HCT116 (cell line): ENCODE measurements around the gene TOM1.

ENCODE experiments used
- CTCF ChIP-seq, 3 experiments: fragments of 200-600 bp in 1 of 3; sonication (generic) in 1 of 3; IDR thresholded peaks in 2 of 3; conservative IDR thresholded peaks in 1 of 3; 2 replicates each; pipeline ENCODE4 v1.5.1; 2012 to 2017; ENCODE audit warnings: low read depth in 2 of 3, low read length in 2 of 3, antibody characterized with exemption in 1 of 3, borderline replicate concordance in 1 of 3, control low read depth in 1 of 3, mild to moderate bottlenecking in 1 of 3, mixed read lengths in 1 of 3, mixed run types in 1 of 3, moderate library complexity in 1 of 3; ENCODE audit not compliant: insufficient read depth in 1 of 3
- EZH2 ChIP-seq: fragments of 200-600 bp; sonication (generic); IDR thresholded peaks from 2 replicates; pipeline ENCODE4 v1.6.1; 2017; ENCODE audit warnings: antibody characterized with exemption, mixed run types
- EZH2phosphoT487 ChIP-seq: fragments of 200-600 bp; IDR thresholded peaks from 2 replicates; pipeline ENCODE4 v1.6.1; 2018; ENCODE audit warnings: antibody characterized with exemption, borderline replicate concordance
- MAX ChIP-seq: IDR thresholded peaks from 2 replicates; pipeline ENCODE4 v1.6.1; 2012
- POLR2A ChIP-seq: IDR thresholded peaks from 2 replicates; pipeline ENCODE4 v1.7.0; 2011; ENCODE audit warnings: borderline replicate concordance; ENCODE audit not compliant: insufficient read depth, insufficient read length; ENCODE audit errors: extremely low read depth
- POLR2AphosphoS5 ChIP-seq: IDR thresholded peaks from 2 replicates; pipeline ENCODE4 v1.6.1; 2011; ENCODE audit warnings: mild to moderate bottlenecking, low read depth, low read length, moderate library complexity
- REST ChIP-seq: IDR thresholded peaks from 2 replicates; pipeline ENCODE4 v1.6.1; 2012; ENCODE audit warnings: low read depth
- SP1 ChIP-seq: IDR thresholded peaks from 2 replicates; pipeline ENCODE4 v1.6.1; 2012; ENCODE audit warnings: low read depth
- YY1 ChIP-seq: IDR thresholded peaks from 2 replicates; pipeline ENCODE4 v1.6.1; 2011; ENCODE audit warnings: low read length, low read depth, moderate library complexity, mild to moderate bottlenecking; ENCODE audit not compliant: insufficient replicate concordance; ENCODE audit errors: extremely low read depth
- TF ChIP-seq, protein P1 (sequence below): IDR thresholded peaks from 2 replicates; pipeline ENCODE4 v1.6.1; 2012

DNA sequence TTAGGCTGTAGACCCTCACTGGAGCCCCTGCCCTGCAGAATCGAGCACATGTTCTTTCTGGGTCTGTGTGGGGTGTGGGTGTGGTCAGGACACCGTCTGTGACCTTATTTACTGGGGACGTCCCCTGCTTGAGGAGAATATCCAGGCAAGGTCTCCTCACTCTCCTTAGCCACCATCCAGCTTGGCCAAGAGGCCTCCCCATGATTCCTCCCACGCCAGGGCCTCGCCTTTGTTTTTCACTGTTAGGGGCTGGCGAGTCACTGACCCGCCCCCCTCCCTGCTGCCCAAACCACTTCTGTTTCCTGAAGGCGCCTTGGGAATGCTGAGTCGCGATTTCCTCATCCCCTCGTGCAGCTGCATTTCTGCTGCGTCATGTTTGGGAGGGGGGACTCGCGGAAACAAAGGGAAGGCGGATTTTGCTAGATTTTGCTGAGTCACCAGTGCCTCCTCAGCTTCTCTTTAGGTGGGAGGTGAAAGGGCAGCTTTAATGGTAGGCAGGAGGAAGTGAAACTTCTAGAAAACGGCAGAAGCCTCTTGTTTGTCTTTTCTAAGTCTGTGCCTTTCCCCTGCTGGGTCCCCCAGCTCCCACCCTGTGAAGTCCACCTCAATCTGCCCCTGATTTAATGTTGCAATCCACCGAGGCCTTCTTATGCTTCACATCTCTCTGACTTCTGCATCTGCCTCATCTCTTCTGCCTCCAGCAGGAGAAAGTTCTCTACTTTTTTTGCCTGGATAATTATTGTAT, 77.2 kb downstream of the TOM1 start:
- TF ChIP-seq POLR2A: no peak
- no peak for TF ChIP-seq CTCF (IDR thresholded peaks at IDR 0.05 in 2 of 3, conservative IDR thresholded peaks at IDR 0.05 in 1 of 3; ENCODE audit: borderline replicate concordance in 1 of 3, insufficient read depth in 1 of 3, low read depth in 2 of 3, low read length in 2 of 3)
- no peak for TF ChIP-seq EZH2phosphoT487
- TF ChIP-seq, protein P1, sequence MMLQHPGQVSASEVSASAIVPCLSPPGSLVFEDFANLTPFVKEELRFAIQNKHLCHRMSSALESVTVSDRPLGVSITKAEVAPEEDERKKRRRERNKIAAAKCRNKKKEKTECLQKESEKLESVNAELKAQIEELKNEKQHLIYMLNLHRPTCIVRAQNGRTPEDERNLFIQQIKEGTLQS: peak; percentile 93
- no peak for TF ChIP-seq REST
- TF ChIP-seq EZH2: no peak
- peak; percentile 97 for TF ChIP-seq MAX
- TF ChIP-seq POLR2AphosphoS5: peak; percentile 33; the same call in 1 of the 2 replicates
- TF ChIP-seq YY1: peak; percentile 30
- TF ChIP-seq SP1: peak; percentile 84
